SU-DHL-6 (cell line): ENCODE results near the gene BHLHE41.

Experiments used
- CTCF ChIP-seq: fragments of 200-600 bp; sonication (generic); IDR thresholded peaks from one replicate; pipeline ENCODE4 v1.5.1; 2017; ENCODE audit warnings: antibody characterized with exemption, mild to moderate bottlenecking, low read length, moderate library complexity; ENCODE audit not compliant: insufficient read depth, poor library complexity, severe bottlenecking
- EZH2phosphoT487 ChIP-seq: fragments of 200-600 bp; sonication (generic), shearing (Covaris generic); conservative IDR thresholded peaks from 2 replicates; pipeline ENCODE4 v1.6.1; 2018; ENCODE audit warnings: mild to moderate bottlenecking, antibody characterized with exemption, low read length, moderate library complexity, mixed read lengths

- TF ChIP-seq CTCF: no peak
- TF ChIP-seq EZH2phosphoT487: no peak
These were observed 48.2 kb upstream of the BHLHE41 start for GRCh38 chr12:26172946-26173552.
